GM21447 (cell line): ENCODE results near the gene PPP1R10.

Experiments
- ATAC-seq: cut with Tn5 transposase; IDR thresholded peaks from one replicate; pipeline ENCODE4 v1.9.1; 2021; ENCODE audit not compliant: unreplicated experiment

Gene PPP1R10

DNA sequence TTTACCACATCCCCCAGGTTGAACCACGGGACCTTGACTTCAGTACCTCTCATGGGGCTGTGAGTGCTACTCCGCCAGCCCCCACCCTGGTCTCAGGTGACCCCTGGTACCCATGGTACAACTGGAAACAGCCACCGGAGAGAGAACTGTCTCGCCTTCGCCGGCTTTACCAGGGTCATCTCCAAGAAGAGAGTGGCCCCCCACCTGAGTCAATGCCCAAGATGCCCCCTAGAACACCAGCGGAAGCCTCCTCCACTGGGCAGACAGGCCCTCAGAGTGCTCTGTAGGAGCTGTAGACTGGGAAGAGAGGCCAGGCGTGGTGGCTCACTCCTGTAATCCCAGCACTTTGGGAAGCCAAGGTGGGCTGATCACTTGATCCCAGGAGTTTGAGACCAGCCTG lies 8.5 kb upstream of the PPP1R10 start:
- no peak for ATAC-seq

DNA sequence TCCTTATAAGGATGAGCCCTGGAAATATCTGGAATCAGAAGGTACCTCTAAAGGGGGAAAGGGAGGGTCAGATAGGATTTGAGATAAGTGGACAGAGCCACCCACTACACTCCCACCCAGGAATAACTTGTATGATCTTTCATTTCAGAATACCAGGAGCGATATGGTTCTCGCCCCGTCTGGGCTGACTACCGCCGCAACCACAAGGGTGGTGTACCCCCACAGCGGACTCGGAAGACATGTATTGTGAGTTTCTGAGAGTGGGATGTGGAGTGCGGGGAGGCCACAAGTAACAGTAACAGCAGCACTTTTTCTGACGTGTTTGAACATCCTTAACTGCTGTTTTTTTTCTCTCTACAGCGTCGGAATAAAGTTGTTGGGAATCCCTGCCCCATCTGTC lies 2.5 kb upstream of the PPP1R10 start:
- no peak for ATAC-seq

DNA sequence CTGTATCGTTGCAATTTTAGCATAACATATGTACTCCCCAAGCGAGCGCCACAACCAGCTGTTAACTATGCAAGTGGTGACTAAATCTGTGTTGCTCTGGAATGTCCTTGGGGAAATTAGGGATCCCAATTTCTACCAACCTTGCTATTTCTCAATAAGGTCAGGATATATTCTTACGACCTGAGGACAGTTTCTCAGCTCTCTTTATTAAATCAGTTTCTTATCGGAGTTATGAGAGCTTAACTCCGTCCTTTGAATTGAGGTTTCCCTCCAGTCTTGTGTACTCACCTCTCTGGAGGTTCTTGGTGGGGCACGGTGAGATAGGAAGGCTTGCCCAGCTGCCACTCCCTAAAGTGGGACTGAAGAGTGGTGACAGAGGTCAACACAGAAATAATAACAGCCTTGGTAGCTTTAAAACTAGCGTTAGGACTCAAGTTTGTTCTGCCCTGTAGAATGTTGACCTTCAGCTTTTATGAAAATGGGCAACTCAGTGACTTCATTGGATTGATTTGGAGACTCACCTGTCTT lies 1.3 kb upstream of the PPP1R10 start:
- ATAC-seq = no peak

DNA sequence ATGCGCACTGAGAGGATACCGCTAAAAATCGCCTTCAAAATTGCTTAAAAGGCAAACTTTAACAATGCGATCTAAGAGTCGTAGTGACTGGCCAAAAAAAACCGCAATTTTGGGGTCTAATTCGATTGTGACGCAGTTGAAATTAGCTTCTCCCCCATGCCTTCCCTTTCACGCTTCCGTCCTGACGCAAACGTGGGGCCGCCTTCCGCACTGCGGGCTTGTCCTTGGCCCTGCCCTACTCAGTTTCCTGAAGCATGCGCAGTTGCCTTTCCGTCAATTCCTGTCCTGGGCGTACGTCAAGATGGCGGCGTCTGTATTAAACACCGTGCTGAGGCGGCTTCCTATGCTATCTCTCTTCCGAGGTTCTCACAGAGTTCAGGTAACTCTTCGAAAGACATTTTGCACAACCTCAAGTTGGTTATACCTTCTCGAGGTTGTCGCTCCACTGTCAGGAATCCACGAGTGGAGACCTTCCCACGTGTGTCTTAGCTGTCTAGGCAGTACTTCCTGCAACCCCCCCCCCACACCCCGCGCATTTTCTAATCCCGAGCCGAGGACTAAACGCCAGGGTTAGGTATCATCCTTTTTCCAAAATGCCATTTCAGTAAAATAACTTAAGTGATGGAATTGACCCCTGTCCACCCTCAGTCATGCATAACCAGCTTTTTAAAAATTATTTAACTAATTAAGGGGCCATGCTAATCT lies 674 bp upstream of the PPP1R10 start, which contains the start of gene MRPS18B:
TSS of gene MRPS18B (plus strand) at position 276 of the 705 bp plus-strand sequence. CDS start at position 302, 26 bp downstream.
- ATAC-seq = peak; percentile 65

DNA sequence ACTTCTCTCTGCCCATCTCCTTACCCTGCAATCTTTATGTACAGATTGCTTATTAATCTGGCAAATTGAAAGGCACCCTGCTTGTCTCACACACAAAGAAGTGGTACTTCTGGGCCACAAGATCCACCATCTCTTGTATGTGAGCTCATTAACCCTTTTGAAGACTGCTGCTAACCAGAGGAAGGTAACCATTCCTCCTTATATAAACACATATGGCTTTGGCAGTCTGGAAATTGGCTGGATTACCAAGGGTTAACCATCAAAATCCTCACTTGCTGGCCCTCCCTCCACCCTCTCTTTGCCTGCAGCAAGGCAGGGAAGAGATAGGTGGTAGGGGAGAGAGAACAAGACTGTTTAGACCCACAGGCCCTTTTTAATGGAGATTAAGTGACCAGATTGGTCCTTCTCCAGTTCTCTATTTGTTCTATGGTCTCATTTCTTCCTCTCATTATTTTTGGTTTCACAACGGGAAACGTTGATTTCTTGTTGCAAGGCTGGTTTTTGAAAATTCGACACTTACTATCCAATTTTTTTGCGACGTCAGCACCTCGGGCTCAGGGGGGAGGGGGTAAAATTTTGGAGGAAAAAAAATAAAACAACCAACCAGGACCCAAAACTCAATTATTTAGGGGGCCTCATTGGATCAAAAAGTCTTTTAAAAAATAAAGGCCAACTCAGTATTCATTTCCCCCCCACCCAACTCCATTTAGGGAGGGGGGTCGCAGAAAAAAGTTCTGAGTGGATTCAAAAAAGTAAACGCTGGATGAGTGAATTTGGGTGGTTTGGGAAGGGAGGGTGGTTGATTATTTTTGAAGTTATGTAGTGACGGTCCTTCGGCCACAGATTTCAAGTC lies 859 bp downstream of the PPP1R10 start:
- no peak for ATAC-seq

DNA sequence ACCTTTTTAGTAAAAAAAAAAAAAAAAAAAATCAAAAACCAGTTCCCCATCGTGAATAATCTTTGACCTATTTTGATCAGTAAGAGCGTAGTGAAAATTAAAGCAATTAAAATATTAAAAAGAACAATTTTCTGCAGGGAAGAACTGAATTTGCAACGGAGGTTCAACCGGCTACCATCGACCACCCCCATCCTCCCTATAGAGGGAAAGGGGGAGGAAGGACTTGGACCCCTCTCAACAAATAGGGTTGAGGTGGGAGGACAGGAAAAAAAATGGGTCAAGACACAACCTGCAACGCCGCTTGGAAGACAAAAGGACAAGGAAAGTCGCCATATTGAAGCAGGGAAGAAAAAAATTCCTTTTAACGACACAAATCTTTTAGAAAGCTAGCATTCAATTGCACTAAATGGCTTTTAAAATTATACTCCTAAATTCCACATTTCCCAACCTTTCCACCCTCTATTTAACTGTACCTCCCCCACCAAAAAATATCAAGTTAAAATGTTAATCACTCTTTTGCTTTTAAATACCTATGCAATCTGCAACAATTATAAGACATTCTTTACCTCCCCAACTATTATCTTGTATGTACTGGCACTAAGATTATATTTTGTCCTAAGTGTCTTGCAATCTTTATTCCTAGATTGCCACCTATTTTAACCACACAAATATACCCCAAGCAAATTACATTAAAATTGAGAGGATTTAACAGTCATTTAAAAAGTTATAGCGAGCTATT lies 1.7 kb downstream of the PPP1R10 start:
- no peak for ATAC-seq

DNA sequence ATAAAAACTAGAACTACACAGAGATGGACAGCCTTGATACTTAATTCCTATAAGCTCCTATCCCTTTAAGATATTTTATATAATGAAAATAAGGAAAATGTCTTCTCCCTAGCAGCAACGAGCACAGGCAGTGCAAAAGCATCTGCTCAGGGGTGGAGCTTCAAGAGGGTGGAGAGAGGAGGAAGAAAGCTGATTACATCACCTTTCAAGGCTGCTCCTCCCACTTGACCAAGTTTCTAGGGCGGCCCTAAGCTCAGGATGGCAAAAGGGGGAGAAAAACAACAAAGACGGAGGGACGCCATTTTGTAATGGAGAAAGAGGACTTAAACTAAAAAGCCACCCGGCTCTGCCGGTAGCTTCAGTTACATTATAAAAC lies 2.2 kb downstream of the PPP1R10 start:
- peak; percentile 41 for ATAC-seq

DNA sequence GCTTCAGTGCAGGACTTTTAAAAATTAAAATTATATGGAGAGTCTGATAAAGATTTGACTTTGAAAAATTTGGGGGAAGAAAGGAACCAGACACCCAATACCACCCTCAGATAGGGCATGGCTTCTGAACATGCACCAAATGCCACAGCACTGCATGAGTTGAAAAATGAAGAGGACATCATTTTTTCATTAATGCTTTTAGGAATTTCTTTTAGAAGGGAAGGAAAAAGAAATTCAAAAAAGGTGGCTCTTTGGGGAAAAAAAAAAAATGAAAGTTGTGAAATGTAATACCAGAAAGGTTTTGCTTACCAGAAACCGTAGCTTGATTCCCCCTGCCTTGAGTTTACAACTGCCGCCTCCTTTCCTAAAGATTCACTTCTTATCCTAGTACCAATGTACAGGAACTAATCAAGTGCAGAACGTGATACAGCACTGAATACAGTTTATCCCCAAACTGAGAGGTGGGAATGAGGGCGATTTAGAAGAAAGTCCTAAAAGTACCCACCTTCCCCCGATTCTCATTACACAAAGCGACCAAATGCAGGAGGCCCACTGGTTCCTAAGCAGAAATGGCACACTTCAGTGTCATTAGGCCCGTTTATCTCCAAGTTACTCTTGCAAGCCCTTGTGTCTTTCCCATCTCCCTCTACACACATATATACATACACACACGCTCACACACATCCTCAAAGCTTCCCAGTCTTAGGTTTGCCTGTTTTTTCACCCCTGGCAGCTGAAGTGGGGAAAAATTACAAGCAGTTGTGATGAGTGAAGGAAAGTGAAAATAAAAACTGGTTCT lies 2.8 kb downstream of the PPP1R10 start:
- no peak for ATAC-seq

DNA sequence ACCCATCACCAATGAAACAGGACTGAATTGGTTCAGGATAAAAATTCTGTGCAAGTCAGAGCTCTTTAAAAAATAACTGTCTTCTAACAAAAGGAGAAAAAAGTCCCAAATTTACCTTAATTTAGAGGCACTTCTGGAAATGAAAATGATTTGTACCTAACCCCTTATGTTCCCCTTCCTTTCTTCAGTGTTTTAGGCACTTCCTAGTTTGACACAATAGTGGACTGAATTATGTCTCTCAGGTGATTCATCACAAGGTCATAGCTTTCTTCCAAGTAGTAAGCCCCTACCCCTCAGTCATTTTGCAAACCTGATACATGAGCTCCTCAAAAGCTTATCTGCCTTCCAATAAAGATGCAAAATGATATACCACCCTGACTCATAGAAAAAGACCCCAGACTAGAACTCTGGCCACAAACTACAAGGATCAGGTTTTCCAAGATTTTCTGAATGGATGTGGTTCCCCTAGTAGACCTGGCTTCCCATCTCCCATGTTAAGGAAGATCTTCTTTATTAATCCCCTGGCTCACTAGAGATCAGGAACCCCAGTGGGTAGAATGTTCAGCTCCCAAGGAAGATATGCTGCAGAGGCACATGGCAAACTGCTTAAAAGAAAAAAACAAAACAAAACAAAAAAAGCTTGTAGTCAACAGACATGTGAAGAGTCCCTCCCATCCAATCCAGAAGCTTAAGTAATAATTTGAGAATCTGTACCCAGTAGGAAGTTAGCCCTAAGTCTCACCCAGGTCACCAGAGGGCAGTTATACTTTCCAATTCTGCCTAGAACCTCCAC lies 3.6 kb downstream of the PPP1R10 start:
- ATAC-seq = no peak

DNA sequence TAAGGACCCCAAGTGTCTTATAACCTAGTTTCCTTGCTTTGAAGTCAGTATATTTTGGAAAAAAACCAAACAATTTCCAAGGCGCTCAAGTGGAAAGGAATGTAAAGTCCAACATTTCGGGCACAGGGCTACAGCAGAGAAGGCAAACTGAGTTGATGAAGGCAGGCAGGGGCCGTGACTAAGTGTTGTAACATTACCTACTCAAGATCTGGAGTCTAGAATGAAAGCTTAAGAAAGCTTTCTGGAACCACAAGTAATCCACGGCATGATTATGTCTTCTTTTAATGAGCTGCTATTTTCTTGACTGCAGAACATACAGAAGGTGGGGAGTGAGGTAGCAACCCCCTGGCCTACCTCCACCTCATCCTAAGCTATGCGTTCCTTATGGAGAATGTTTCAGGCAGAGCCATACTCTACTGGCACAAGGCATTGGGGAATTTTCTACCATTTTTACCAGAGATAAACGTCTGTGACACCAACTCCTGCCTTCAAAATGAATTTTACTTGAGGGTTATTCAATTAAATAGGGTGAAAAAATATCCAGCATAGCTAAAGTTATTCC lies 4.3 kb downstream of the PPP1R10 start:
- ATAC-seq = no peak

DNA sequence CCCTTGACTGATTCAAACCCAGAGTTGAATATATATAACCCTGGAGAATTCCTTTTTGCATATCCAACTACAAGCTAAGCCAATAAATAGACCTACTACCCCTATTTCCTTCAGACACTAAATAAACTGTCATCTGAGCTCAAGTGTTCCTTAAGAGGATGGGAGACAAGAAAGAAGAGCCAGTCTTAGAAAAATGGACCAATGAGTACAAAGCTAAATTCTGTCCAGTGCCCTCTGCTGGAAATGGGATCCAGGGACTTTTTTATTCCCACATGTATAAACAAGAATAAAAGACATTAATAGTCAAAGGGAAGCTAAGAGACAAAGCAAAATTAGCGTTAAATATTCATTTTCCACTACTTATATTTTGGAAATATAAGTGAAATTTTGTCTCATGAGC lies 4.8 kb downstream of the PPP1R10 start:
- no peak for ATAC-seq

DNA sequence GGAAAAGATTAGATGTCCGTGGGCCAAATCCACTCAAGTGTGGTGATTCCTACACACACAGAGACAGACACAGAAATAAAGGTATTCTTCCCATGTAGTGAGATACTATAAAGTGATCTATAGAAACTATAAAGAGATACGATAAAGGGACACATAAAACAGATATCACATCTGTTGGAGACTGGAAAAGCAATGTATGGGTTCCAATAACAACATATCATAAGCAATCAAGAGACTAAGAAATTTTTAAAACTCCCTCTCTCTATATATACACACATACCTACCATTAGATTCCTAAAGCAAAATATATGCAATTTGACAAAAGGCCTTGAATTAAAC lies 5.2 kb downstream of the PPP1R10 start:
- ATAC-seq = no peak

DNA sequence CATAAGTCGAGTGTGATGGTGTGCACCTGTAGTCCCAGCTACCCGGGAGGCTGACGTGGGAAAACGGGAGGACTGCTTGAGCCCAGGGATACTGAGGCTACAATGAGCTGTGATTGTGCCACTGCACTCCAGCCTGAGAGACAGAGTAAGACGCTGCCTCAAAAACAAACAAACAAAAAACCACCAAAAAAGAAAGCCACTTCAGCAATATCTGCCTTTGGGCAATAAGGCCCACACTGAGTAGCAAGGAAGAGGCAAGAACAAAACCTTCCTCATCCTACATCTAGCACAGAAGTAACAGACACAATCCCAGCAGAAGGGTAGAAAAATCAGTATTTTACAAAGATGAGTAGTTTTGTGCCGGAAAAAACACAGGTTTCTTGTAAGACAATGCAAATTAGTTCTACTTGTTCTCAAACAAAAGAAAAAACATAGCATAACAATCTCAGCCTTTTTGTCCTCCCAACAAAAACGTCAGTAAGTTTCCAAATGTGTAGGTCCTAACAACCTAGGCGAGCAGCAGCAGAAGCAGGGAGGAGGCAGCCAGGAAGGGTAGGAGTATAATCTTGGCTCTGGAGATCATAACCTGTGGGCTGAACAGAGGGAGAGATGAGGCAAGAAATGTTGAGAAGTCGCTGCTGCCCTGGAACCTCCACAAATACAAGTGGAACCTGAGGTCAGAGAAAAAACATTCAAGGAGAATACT lies 5.7 kb downstream of the PPP1R10 start:
- ATAC-seq = no peak

DNA sequence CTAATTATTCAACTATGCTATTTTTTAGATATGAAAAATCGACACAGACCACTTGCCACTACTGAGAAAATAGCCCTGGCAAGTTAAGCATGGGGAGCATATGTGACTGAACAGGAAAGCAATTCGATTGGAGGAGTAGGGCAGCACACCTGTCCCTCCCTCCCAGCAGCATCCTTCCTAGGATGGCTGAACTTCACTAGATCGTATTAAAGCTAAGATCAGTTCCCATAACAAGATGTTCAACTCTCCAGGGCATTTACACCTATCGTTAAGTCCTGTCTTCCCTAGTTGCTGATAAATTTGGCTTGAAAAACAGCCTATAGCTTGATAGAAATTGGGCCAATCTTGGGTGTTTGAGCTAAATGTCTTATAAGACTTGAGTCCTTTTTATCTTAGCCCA lies 7.0 kb downstream of the PPP1R10 start:
- no peak for ATAC-seq

DNA sequence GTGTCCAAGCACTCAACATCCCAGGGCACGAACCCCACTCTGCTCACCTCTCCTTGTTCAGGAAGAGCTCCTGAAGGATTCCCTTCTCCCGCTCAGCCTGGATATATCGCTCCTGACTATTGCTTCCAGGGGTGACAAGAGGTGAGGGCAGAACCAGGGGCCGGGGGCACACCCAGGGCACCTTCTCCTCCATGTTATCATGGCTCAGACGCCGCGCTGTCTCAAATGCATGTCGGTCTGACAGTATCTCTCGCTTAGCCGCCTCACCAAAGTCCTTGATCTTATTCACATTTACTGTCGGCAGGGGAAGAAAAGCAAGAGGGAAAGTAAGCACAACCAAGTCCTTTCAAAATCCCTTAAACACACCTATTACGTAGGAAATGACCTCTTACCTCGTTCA lies 13.1 kb downstream of the PPP1R10 start:
- ATAC-seq = no peak

DNA sequence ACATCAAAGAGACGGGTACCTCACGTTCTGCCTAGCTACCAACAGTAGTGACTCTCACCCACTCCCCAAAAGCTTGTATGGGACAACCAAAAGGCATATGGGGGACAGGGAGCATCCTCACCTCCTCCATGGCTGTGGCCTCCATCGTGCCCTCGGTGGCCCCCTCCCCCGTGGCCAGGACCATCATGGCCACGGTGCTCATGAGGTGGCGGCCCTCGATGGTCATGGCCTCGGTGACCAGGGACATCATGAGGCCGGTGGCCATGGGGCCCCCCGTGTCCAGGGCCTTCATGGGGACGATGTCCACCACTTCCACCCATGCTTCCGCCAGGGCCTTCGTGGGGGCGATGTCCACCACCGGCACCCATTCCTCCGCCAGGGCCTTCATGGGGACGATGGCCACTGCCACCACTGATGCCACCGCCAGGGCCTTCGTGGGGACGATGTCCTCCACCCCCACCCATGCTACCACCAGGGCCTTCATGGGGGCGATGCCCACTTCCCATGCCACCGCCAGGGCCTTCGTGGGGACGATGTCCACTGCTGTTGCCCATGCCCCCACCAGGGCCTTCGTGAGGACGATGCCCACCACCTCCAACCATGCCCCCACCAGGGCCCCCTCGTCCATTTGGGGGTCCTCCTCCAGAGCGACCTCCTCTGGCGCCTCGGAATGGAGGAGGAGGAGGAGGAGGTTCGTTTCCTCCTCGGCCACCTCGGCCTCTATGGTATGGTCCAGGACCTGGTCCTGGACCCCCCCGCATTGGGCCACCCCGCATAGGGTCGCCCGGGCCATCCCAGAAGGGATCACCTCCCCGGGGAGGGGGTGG lies 15.0 kb downstream of the PPP1R10 start:
- ATAC-seq = no peak

DNA sequence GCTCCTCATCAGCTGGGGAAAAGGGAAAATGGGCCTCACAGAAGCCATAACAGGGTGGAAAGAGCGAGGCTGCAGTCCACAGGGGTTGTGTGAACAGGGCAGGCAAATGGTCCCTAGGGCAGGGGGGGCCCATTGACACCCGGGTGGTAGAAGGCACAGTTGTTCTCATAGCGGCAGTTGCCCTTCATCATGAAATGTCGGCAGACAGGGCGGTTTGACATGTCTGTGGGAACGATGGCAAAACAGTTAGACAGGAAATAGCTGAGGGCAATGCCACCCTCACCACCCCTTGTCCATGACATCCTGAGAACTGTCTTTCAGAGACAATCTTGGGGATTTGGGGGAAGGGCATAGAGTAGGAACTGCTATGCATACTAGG lies 15.6 kb downstream of the PPP1R10 start:
- ATAC-seq = no peak

DNA sequence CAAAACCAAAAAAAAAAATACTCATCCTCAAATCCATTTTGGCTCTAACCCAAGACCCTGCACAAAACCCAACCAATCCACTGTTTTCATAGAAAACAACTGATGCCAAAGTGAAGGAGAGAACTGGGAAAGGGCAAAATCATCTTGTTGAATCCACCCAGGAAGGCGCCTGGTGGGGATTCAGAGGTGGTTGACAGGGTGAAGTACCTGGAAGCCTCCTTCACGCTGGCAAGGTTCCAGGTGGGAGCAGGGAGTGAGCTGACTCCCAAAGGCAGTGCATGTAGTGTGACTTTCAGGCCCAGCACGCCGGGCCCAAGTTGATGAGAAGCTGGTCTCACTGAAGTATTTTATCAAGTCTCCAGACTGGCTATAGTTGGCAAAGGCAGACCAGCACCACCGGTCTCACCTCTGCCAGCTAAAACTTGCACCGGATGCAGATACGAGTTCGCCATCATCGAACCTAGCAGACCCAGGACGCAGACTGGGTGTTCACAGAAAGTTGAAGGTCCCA lies 16.5 kb downstream of the PPP1R10 start:
- ATAC-seq = no peak
